ENCODE data around the gene PRPF6. TPM values are rescaled to one million over a fixed set of nuclear protein-coding genes. Genes with fewer than 3 reads are reported as not detected.

Gene PRPF6
- total RNA-seq, 1 experiment from 2014 or later, result 88.4 TPM

GRCh38 chr20:64045346-64046011, 64.5 kb downstream of the PRPF6 start:
- Histone ChIP-seq H3K4me1 (ENCODE audit: control insufficient read depth, insufficient read depth, low read length) (peaks cover 39% of the 10 kb centered on the region), H3K27ac (ENCODE audit: low read length) (peak overlapping the region; percentile 62), H3K9me3 (ENCODE audit: control insufficient read depth, insufficient read depth, low read depth, low read length) (no peaks in the 10 kb centered on the region), H3K36me3 (ENCODE audit: control insufficient read depth, insufficient read depth, low read length) (no peaks in the 10 kb centered on the region), H3K4me3 (ENCODE audit: low read depth in 2 of 2, low read length in 2 of 2) (no peak overlapping the region), H3K27me3 (ENCODE audit: control insufficient read depth, insufficient read depth, low read length) (no peaks in the 10 kb centered on the region)
- in situ Hi-C loops (cut with HindIII; ENCODE audit: low pct_unique_long_range_greater_than_20kb, low sequenced_read_pairs) (no loop called here), intact Hi-C loops (cut with micrococcal nuclease; ENCODE audit: unreplicated experiment) (no loop called here)
- TF ChIP-seq TCF7L2 (IDR thresholded peaks at IDR 0.05; ENCODE audit: low read depth, low read length) (no peak), REST (IDR thresholded peaks at IDR 0.05; ENCODE audit: insufficient read depth in 1 of 2, low read depth in 2 of 2, low read length in 1 of 2) (no peak), SIN3A (IDR thresholded peaks at IDR 0.05; ENCODE audit: borderline replicate concordance, insufficient read depth, low read depth, low read length) (no peak), POLR2AphosphoS5 (IDR thresholded peaks at IDR 0.05; ENCODE audit: low read depth, low read length) (no peak)
- TF ChIP-seq, protein P1, sequence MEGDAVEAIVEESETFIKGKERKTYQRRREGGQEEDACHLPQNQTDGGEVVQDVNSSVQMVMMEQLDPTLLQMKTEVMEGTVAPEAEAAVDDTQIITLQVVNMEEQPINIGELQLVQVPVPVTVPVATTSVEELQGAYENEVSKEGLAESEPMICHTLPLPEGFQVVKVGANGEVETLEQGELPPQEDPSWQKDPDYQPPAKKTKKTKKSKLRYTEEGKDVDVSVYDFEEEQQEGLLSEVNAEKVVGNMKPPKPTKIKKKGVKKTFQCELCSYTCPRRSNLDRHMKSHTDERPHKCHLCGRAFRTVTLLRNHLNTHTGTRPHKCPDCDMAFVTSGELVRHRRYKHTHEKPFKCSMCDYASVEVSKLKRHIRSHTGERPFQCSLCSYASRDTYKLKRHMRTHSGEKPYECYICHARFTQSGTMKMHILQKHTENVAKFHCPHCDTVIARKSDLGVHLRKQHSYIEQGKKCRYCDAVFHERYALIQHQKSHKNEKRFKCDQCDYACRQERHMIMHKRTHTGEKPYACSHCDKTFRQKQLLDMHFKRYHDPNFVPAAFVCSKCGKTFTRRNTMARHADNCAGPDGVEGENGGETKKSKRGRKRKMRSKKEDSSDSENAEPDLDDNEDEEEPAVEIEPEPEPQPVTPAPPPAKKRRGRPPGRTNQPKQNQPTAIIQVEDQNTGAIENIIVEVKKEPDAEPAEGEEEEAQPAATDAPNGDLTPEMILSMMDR (IDR thresholded peaks at IDR 0.05), result no peak
- ATAC-seq, result peak; percentile 12; the same call in 1 of the 2 replicates
- ChIA-PET POLR2A (no interaction called here), CTCF (interaction anchor here (0.7 kb wide), 1 partner anchor 74 kb away, joined by 5 read pairs; no protein-coding TSS in a partner anchor)
- DNase-seq (ENCODE audit: low read depth, low spot score), result no peak
- BruUV-seq (replicated peaks), result no TSS peak

DNA sequence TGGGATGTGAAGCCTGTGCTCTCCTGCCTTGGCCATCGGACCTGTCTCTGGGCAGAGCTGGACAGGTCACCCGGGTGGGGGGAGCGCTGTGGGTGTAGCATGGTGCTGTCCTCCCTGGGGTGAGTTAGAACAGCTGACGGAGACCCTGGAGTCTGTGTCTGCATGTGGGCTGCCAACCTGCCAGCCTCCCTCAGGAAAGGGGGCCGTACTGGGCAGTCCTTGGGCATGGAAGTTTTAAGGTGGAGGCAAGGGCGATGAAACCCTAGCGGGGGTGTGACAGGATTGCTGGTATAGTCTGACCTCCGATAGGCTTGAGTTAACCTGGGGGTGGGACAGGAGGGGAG, 66.1 kb downstream of the PRPF6 start:
- POLR2A ChIA-PET, result no interaction called here
- intact Hi-C loops (cut with micrococcal nuclease; ENCODE audit: unreplicated experiment), result no loop called here
- H3K27me3 ChIP-seq (ENCODE audit: control insufficient read depth, insufficient read depth, low read length), result no peaks in the 10 kb centered on the region
- DNase-seq (ENCODE audit: low read depth, low spot score) (no peak), ATAC-seq (no peak)
- H3K36me3 ChIP-seq (ENCODE audit: control insufficient read depth, insufficient read depth, low read length), result no peaks in the 10 kb centered on the region
- CTCF ChIA-PET, result interaction anchor here (0.7 to 1.6 kb wide), 2 partner anchors 9 kb away, joined by 4 to 6 read pairs; no protein-coding TSS in a partner anchor
- in situ Hi-C loops (cut with HindIII; ENCODE audit: low pct_unique_long_range_greater_than_20kb, low sequenced_read_pairs), result no loop called here
- no peak for TF ChIP-seq POLR2AphosphoS5 (IDR thresholded peaks at IDR 0.05; ENCODE audit: low read depth, low read length)
- TF ChIP-seq SIN3A (IDR thresholded peaks at IDR 0.05; ENCODE audit: borderline replicate concordance, insufficient read depth, low read depth, low read length), result no peak
- no peak for TF ChIP-seq REST (IDR thresholded peaks at IDR 0.05; ENCODE audit: insufficient read depth in 1 of 2, low read depth in 2 of 2, low read length in 1 of 2)
- H3K27ac ChIP-seq (ENCODE audit: low read length), result no peak overlapping the region
- H3K4me1 ChIP-seq (ENCODE audit: control insufficient read depth, insufficient read depth, low read length), result peaks cover 54% of the 10 kb centered on the region
- no peak overlapping the region for H3K4me3 ChIP-seq (ENCODE audit: low read depth in 2 of 2, low read length in 2 of 2)
- no TSS peak for BruUV-seq (replicated peaks)
- no peaks in the 10 kb centered on the region for H3K9me3 ChIP-seq (ENCODE audit: control insufficient read depth, insufficient read depth, low read depth, low read length)
